KBM-7 (cell line): ENCODE results near the gene LHFPL5.

Experiments used
- DNase-seq: peaks from one replicate; pipeline ENCODE4 v3.0.0-alpha.2; 2015
- in situ Hi-C: fragments of 300-500 bp; cut with MboI; formaldehyde crosslinking; loops from 2 replicates; pipeline ENCODE4 v1.14.3; 2020; ENCODE audit warnings: low sequenced_read_pairs, low pct_unique_long_range_greater_than_20kb, mixed read lengths

Gene LHFPL5

DNA sequence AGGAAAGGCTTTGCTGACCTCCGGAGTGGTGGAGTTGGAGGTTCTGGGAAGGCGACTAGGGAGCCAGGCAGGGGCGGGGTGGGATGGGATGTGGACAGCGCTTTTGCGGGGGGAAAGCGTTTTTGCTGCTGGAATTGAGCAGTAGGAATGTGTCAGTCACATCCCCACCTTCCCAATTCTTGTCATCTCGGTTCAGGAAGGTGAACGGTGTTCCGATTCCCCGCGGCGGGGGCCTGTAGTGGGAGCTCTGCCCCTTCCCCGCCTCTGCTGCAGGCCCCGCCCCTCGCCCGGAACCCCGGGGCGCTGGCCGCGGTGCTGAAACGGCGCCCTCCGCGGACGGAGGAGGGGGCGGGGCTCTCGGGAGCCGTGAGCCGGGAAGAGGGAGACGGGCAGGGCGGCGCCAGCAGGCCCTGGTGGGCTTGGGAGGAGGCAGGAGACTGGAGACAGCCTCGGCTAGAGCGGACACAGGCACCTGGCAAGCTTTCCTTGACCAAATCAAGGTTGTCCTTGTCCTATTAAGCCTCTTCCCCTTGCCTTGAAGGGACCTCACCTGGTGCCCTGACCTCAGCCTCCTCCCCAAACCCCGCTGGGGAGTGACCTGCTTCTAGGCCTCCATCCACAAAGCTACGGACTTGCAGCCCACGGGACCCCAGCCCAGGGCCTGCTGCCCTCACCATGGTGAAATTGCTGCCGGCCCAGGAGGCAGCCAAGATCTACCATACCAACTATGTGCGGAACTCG is at the start of gene LHFPL5:
Gene LHFPL5 (plus strand): TSS at position 357 of the 741 bp plus-strand sequence. CDS start 319 bp downstream, at position 676.
- DNase-seq: peak; percentile 64
- in situ Hi-C loops: no loop called here

DNA sequence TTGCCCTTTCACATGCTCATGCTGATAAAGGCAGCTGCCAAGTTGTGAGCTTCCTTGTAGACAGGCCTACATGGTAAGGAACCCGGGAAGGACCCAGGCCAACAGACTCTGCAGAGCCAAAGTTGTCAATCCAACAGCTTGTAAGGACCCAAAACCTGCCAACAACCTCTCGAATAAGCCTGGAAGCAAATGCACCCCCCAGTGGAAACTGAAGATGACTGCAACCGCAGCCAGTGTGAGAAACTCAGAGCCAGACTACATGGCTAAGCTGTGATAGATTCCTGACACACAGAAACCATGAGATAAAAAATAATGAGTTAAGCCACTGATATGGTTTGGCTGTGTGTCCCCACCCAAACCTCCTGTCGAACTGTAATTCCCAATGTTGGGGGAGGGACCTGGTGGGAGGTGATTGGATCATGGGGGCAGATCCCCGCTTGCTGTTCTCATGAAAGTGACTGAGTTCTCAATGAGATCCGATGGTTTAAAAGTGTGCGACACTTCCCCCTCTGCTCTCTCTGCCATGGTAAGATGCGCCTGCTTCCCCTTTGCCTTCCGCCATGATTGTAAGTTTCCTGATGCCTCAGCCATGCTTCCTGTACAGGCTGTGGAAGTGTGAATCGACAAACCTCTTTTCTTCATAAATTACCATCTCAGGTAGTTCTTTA is 47.6 kb upstream of the LHFPL5 start:
- peak; percentile 54 for DNase-seq
- in situ Hi-C loops: no loop called here

DNA sequence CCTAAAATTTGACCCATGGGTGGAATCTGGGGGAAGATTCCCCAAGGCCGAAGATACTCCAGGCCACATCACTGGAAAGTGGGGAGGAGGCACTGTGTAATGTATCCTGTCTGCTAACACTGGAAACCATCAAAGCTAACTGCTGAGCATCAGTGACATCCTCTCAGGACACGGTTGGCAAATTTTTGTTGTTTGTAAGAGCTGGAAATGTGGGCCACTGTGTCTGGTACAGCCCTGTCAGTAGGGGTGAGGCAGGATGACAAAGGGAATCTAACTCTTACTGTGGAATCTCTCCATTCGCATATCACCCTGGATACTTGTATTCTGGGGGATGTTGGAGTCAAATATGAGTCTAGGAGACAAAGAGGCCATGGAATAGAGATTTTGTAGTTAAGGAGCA is 45.7 kb upstream of the LHFPL5 start:
- in situ Hi-C loops: no loop called here

DNA sequence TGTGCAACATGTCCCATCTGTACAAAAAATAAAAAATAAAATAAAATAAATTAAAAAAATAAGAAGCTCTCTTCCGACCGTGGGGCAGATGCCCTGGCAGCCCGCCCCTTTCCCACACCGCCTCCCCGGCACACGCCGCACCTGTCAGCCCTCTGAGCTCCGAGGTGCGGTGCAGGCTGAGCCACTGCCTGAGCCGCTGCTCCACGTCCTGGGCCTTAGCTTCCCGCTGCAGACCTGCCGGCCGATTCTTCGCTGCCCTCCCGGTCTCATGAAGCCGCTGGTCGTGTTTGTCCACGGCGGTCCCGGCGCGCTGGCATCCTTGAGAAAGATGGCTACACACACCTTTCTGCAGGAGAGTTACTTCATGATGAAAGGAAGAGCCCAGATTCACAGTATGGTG is 39.4 kb upstream of the LHFPL5 start:
- DNase-seq: no peak
- in situ Hi-C loops: no loop called here

More for the DNA sequence above, 45.7 kb upstream of the LHFPL5 start:
- DNase-seq: no peak

DNA sequence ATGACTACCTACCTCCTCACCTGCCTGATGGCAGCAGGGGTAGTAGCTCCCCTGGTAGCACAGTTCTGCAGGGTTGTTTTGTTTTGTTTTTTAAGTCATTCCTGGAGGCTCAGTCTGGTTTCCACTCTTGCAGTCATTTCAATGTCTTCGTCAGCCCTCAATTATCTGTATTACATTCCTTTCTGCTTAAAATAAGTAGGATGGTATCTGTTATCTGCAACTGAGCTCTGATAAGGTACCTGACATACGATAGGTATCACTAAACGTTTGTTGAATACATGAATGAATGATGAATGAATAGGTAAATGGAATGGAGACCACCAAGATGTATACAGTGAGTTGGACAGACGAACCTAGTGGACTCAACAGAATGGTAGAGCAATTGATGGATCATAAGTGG is 35.9 kb upstream of the LHFPL5 start:
- in situ Hi-C loops: no loop called here
- no peak for DNase-seq

DNA sequence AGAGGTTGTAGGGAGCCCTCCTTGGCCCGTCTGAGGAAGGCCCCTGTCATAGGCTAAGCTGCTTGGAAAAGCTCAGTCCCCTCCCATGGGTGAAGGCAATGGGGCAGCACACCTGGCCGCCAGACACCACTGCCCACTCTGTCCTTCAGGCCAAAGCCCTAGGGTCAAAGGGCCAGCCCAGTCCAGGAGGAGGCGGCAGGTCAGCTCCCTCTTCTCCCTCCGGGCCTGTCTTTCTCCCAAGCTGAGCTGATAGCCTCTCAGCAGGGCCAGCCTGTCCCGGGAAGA is 33.9 kb upstream of the LHFPL5 start:
- in situ Hi-C loops: no loop called here
- no peak for DNase-seq

DNA sequence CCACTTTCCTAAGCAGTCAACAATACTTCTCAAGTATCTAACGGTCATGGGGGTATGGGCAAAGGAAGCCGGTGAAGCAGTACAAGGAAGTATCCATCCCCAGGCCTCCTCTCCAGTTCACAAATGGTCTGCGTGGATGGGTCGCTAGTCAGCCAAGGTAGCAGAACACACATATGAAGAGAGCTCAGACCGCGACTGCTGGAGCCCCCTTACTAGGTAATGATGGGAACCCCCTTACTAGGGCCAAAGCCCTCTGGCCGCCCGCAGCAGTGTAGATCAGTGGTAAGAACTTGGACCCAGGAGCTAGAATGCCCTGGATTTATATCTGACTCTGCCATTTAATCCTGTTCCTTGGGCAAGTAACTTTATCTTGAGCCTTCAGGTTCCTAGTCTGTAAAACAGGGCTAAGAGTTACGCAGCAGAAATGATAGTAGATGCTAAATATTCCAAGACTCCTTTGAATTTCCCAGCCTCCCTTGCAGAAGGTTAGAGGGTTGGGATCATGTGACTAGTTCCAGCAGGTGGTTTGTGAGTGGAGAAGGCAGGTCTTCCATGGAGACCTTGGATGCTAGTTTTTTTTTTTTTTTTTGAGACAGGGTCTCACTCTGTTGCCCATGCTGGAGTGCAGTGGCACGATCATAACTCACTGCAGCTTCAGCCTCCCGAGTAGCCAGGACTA is 30.9 kb upstream of the LHFPL5 start:
- no peak for DNase-seq
- in situ Hi-C loops: no loop called here

DNA sequence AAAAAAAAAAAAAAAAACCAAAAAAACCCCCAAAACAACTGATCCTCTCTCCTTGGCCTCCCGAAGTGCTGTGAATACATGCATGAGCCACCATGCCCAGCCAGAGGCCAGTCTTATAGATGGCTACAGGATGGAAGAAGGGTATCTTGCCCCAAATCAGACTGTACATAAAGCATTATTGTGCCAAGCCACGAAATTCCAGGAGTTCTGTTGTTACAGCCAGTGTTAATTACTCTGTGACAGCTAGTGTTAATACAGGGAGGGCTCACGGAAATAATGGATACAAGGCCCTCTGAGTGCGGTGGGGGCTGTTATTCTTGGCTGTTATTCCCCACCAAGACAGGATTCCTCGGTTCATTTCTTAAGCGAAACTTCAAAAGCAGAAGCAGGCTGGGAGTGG is 30.1 kb upstream of the LHFPL5 start:
- DNase-seq: no peak
- in situ Hi-C loops: no loop called here

DNA sequence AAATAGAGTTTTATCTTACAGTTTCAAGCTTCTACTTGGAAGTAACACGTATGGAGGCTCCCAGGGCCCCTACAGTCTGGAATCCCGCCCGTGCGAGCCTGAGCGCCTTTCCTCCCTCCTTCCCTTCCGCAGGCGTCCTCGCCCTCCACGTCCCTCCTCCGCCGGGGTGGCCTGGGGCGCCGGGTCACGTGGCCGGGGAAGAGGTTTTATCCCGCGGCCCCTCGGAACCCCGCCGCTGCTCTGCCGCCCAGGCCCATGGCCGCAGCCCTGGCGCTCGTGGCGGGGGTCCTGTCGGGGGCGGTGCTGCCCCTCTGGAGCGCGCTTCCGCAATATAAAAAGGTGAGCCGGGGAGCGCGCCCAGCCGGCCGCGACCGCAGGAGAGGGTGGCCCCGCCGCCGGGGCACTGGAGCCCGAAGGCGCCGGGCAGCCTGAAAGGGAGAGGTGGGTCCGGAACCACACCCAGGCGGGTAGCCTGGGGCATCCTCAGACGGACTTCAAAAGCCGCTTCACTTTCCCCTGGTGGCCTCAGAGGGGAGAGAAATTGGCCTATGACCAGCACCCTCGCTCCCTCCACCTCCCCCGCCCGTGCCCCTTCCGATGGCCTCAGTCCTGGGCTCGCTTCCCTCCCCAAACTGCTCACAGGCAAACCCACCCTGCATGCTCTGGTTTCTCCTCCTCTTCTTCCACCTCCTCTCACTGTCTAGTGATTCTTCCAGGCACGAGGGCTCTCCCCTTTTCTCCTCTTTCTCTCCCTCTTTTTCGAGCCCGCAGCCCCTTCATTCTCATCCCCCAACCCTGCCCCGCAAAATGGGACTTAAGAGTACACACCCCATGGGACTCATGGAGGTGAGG is 28.6 kb upstream of the LHFPL5 start, which contains the start of gene CLPSL2:
Gene CLPSL2 (plus strand): TSS at position 235 of the 852 bp plus-strand sequence. CDS start 21 bp downstream, at position 256.
- in situ Hi-C loops: no loop called here
- peak; percentile 32 for DNase-seq

DNA sequence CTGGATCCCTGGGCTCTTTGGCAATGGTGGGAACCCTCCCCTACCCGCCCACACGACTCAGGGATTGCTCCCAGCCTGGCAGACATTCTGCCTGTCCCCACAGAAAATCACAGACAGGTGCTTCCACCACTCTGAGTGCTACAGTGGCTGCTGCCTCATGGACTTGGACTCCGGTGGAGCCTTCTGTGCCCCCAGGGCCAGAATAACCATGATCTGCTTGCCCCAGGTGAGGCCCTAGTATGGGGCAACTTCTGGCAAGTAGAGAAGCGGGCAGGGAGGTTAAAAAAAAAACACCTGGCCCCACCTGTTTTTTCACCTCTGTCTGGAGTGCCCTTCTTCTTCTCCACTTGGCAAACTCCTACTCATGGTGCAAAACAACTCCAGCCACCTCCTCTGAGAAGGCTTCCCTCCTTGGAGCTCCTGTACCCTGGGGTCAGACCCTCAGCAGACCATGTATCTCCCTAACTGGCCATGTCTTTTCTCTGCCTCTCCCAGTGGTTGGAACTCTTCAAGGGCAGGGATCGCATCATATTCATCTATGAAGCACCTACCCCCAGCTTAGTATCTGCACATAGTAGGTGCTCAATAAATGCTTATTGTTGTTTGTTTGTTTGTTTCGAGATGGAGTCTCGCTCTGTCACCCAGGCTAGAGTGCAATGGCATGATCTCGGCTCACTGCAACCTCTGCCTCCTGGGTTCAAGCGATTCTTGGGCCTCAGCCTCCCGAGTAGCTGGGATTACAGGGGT is 27.6 kb upstream of the LHFPL5 start:
- DNase-seq: no peak
- in situ Hi-C loops: no loop called here

DNA sequence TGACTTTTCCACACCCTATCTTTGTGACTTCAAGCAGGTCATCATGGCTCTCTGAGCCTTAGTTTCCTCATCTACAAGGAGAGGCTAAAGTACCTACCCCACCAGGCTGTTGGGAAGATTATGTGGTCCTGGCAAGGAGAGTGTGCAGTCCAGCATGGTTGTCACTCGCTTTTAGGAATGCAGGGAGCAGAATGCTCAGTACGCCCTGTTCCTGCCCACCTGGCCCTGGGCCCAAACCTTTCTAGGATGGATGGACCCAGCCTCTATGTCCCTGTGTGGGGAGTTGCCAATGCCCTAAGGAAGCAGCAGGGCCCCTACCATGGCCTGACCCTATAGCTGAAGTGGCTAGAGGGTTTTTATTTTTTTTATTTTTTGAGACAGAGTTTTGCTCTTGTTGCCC is 26.7 kb upstream of the LHFPL5 start:
- in situ Hi-C loops: no loop called here
- no peak for DNase-seq

DNA sequence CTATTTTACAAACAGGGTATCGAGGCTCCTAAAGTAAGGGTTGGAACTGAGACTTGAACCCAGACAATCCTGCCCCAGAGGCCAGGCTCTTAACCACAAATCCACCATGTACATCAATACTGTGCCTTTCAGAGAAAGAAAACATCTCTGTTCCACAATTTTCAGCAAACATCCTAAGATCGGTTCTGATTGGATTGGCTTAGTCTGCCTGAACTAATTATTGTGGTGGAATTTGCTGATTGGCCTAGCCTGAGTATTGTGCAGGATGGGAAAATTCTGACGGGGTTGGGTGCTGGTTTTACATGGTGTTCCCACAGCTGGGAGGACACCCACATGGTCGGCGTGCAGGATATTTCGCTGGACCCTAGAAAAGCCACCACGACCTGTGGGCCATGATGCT is 24.4 kb upstream of the LHFPL5 start, which contains the start of gene CLPSL1:
Gene CLPSL1 (plus strand): TSS at position 301 of the 400 bp plus-strand sequence. CDS start 92 bp downstream, at position 393.
- in situ Hi-C loops: no loop called here
- no peak for DNase-seq

DNA sequence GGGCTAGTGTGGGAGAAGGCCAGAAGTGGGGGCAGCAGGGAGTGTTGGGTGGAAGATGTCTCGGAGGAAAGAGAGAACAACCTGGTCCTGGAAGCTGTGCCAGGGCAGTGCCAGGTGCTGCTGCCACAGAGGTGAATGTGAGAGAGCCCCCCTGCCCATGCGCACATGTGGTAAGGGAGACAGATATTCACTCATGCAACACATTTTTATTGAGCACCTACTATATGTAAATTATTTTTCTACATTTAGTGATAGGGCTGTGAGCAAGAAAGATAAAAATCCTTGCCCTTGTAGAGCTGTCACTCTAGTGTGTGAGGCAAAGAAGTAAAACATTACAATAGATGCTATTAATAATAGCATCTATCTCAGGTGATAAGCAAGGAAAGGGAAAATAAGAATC is 23.9 kb upstream of the LHFPL5 start:
- no peak for DNase-seq
- in situ Hi-C loops: no loop called here

DNA sequence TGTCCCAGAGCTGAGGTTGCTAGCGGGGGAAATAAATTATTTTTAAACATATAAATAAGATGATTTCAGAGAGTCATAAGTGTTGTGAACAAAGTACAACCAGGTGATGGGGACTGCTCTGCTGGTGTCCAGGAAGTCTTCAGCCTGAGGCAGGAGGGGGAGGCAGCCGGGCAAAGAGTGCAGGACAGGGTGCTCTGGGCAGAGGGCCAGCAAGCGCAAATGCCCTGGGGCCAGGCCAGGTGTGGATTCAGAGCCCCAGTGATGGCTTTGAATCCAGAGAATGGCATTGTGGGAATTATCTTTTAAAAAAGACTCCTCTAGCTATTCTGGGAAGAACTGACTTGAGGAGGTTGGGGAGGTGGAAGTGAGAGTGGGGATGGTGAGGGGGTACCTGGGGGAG is 22.7 kb upstream of the LHFPL5 start:
- in situ Hi-C loops: no loop called here
- DNase-seq: no peak

DNA sequence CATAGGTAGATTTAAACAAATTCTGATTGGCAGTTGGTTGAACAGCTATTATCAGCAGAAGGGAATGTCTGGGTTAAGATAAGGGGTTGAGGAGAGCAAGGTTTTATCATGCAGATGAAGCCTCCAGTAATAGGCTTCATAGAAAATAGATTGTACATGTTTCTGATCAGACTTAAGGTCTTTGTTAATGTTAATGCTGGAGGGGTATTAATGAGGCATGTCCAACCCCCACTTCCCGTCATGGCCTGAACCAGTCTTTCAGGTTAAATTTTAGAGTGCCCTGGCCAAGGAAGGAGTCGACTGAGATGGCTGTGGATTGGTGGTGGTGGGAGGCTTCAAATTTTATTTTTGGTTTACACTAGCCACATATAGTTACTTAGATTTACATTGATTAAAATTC is 21.0 kb upstream of the LHFPL5 start:
- DNase-seq: no peak
- in situ Hi-C loops: no loop called here

DNA sequence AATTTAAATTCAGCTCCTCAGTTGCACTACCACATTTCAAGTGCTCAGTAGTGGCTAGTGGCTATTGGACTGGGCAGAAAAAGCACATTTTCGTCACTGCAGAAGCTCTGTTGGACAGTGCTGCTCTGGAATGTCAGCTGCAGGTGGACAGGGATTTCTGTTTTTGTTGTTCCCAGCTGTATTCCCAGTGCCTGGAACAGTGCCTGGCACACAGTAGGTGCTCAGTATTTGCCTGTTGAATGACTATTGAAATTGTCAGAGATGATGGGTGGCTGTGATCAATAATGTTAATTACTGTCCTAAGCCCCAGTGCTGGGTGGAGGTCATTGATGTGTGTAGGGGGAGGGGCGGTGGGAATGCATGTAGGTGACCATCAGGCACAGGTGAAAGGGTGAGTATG is 18.9 kb upstream of the LHFPL5 start:
- no peak for DNase-seq
- in situ Hi-C loops: no loop called here

DNA sequence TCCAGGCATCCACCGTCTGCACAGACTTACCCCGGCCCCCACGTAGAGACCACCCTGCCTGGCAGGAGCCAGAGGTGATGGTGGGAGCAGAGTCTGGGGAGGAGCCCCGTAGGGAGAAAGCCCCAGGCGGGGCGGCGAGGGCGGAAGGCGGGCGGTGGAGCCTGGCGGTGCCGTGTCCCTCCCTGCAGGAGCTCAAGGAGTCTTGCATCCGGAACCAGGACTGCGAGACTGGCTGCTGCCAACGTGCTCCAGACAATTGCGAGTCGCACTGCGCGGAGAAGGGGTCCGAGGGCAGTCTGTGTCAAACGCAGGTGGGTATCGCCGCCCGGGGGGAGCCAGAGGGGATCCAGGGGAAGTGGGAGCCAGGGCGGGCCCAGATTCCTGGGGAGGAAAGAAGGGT is 18.3 kb upstream of the LHFPL5 start:
- in situ Hi-C loops: no loop called here
- DNase-seq: no peak

DNA sequence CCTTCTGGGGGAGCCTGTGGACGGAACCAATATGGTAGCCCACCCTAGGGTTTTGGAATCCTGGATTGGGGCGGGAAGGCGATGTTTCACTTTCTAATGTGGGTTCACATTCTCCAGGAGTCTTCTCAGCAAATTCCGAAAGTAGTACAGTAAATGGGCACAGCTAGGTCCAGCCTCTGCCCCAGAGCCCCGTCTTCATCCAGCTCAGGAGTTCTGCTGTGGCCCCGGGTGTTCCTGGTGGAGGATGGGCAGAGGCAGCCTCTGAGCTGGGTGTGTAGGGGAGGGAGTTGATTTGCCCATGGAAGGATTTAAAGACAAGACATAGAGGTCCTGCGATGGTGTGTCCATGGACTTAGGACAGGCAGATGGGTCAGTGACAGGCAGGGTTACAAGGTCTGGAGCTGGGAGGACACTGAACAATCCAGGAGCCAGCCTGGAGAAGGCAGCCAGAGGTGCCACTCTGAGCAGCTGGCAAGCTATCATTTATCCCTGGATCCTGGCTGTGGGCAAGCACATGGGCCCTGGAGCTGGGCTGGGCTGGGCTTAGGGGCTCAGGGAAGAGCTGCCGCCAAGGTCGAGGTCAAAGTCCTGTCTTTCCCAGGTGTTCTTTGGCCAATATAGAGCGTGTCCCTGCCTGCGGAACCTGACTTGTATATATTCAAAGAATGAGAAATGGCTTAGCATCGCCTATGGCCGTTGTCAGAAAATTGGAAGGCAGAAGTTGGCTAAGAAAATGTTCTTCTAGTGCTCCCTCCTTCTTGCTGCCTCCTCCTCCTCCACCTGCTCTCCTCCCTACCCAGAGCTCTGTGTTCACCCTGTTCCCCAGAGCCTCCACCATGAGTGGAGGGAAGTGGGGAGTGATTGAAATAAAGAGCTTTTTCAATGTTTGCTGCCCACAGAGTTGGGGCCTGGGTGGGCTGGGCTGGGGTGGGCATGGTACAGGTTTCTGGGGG is 17.6 kb upstream of the LHFPL5 start:
- DNase-seq: no peak
- in situ Hi-C loops: no loop called here
